Measurements from ENCODE around the gene TMEM117.

DNA sequence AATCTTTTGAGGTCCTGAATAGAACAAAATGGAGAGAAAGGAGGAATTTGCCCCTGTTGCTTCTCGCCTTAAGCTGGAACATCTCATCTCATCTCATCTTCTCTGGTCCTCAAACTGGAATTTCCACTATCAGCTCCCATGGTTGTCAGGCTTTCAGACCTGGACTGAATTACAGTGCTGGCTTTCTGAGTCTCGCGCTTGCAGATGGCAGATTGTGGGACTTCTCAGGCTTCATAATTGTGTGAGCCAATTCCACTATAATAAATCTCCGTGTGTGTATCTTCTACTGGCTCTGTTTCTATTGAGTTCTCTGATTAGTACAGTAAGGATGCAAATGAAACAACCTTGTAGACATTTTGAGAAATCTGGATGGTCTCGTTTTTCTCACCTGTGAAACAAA lies 199.0 kb downstream of the TMEM117 start:
- TF ChIP-seq, protein P1, sequence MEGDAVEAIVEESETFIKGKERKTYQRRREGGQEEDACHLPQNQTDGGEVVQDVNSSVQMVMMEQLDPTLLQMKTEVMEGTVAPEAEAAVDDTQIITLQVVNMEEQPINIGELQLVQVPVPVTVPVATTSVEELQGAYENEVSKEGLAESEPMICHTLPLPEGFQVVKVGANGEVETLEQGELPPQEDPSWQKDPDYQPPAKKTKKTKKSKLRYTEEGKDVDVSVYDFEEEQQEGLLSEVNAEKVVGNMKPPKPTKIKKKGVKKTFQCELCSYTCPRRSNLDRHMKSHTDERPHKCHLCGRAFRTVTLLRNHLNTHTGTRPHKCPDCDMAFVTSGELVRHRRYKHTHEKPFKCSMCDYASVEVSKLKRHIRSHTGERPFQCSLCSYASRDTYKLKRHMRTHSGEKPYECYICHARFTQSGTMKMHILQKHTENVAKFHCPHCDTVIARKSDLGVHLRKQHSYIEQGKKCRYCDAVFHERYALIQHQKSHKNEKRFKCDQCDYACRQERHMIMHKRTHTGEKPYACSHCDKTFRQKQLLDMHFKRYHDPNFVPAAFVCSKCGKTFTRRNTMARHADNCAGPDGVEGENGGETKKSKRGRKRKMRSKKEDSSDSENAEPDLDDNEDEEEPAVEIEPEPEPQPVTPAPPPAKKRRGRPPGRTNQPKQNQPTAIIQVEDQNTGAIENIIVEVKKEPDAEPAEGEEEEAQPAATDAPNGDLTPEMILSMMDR (IDR thresholded peaks at IDR 0.05; ENCODE audit: extremely low read depth in 1 of 2, insufficient read depth in 1 of 2, low read depth in 1 of 2, low read length in 2 of 2), result no peak
- no peak for TF ChIP-seq MYC (IDR thresholded peaks at IDR 0.05; ENCODE audit: low read depth, low read length)
- no peak for TF ChIP-seq POLR2A (IDR thresholded peaks at IDR 0.05; ENCODE audit: low read depth, low read length)
- no peak for TF ChIP-seq JUN (IDR thresholded peaks at IDR 0.05; ENCODE audit: borderline replicate concordance, insufficient read depth, insufficient read length, low read depth)

Data from endothelial cell of umbilical vein (primary cell).